ENCODE data around the gene TCIRG1. TPM values are rescaled to one million over a fixed set of nuclear protein-coding genes. Genes with fewer than 3 reads are reported as not detected.
A peak's percentile ranks its signal among the peaks of the same experiment; 100 is the strongest.

The TCIRG1 gene
- total RNA-seq, 2 donors from 2014 or later = 141 to 146 TPM

GRCh38 chr11:68031144-68031464, 7.7 kb upstream of the TCIRG1 start:
- H3K4me1 Mint-ChIP-seq (ENCODE audit: low read depth) = peaks cover 34% of the 10 kb centered on the region
- no peaks in the 10 kb centered on the region for H3K36me3 Mint-ChIP-seq (ENCODE audit: insufficient read depth in 2 of 2)
- H3K27me3 Mint-ChIP-seq (ENCODE audit: low read depth) = no peaks in the 10 kb centered on the region
- H3K4me3 Mint-ChIP-seq = peak overlapping the region; percentile 96 to 97
- DNase-seq (no peak), ATAC-seq (replicated peaks in 1 of 2) (no peak)
- H3K9me3 Mint-ChIP-seq = no peaks in the 10 kb centered on the region
- H3K27ac Mint-ChIP-seq = peak overlapping the region; percentile 96

GRCh38 chr11:68032003-68032402, 6.8 kb upstream of the TCIRG1 start:
- Mint-ChIP-seq H3K36me3 (ENCODE audit: insufficient read depth in 2 of 2) (no peaks in the 10 kb centered on the region), H3K4me3 (peak overlapping the region; percentile 96 to 97), H3K4me1 (ENCODE audit: low read depth) (peaks cover 39% of the 10 kb centered on the region), H3K27ac (no peak overlapping the region), H3K27me3 (ENCODE audit: low read depth) (no peaks in the 10 kb centered on the region), H3K9me3 (no peaks in the 10 kb centered on the region)
- DNase-seq = no peak
- no peak for ATAC-seq (replicated peaks in 1 of 2)

GRCh38 chr11:68032997-68033707, 5.7 kb upstream of the TCIRG1 start:
- Mint-ChIP-seq H3K4me3 (no peak overlapping the region), H3K4me1 (ENCODE audit: low read depth) (peaks cover 42% of the 10 kb centered on the region), H3K9me3 (no peaks in the 10 kb centered on the region), H3K36me3 (ENCODE audit: insufficient read depth in 2 of 2) (no peaks in the 10 kb centered on the region), H3K27ac (no peak overlapping the region), H3K27me3 (ENCODE audit: low read depth) (no peaks in the 10 kb centered on the region)
- DNase-seq (no peak), ATAC-seq (replicated peaks in 1 of 2) (no peak)

GRCh38 chr11:68033708-68034045, 5.1 kb upstream of the TCIRG1 start:
- Mint-ChIP-seq H3K4me3 (no peak overlapping the region), H3K27me3 (ENCODE audit: low read depth) (no peaks in the 10 kb centered on the region), H3K9me3 (no peaks in the 10 kb centered on the region), H3K4me1 (ENCODE audit: low read depth) (peaks cover 40% of the 10 kb centered on the region), H3K36me3 (ENCODE audit: insufficient read depth in 2 of 2) (no peaks in the 10 kb centered on the region), H3K27ac (no peak overlapping the region)
- no peak for DNase-seq
- ATAC-seq (replicated peaks in 1 of 2) = no peak

- peaks cover 31% of the 10 kb centered on the region for H3K4me1 Mint-ChIP-seq (ENCODE audit: low read depth)
- H3K27ac Mint-ChIP-seq = peak overlapping the region; percentile 15
- no peaks in the 10 kb centered on the region for H3K36me3 Mint-ChIP-seq (ENCODE audit: insufficient read depth in 2 of 2)
- H3K4me3 Mint-ChIP-seq = no peak overlapping the region
- ATAC-seq (replicated peaks in 1 of 2) = no peak
- H3K27me3 Mint-ChIP-seq (ENCODE audit: low read depth) = no peaks in the 10 kb centered on the region
- H3K9me3 Mint-ChIP-seq = no peaks in the 10 kb centered on the region
- DNase-seq = no peak
These were observed 3.5 kb upstream of the TCIRG1 start for GRCh38 chr11:68035266-68035876.

- Mint-ChIP-seq H3K27me3 (ENCODE audit: low read depth) (no peaks in the 10 kb centered on the region), H3K4me3 (no peak overlapping the region), H3K36me3 (ENCODE audit: insufficient read depth in 2 of 2) (no peaks in the 10 kb centered on the region), H3K9me3 (no peaks in the 10 kb centered on the region), H3K4me1 (ENCODE audit: low read depth) (peaks cover 35% of the 10 kb centered on the region), H3K27ac (no peak overlapping the region)
- ATAC-seq (replicated peaks in 1 of 2) = no peak
- no peak for DNase-seq
These were observed 2.6 kb upstream of the TCIRG1 start for GRCh38 chr11:68036141-68036716.

- peak overlapping the region; percentile 6 for H3K4me3 Mint-ChIP-seq
- ATAC-seq (replicated peaks in 1 of 2) (peak; percentile 31 to 48), DNase-seq (peak; percentile 35 to 47)
- H3K9me3 Mint-ChIP-seq = no peaks in the 10 kb centered on the region
- H3K4me1 Mint-ChIP-seq (ENCODE audit: low read depth) = peaks cover 30% of the 10 kb centered on the region
- H3K27me3 Mint-ChIP-seq (ENCODE audit: low read depth) = no peaks in the 10 kb centered on the region
- H3K27ac Mint-ChIP-seq = peak overlapping the region; percentile 64
- H3K36me3 Mint-ChIP-seq (ENCODE audit: insufficient read depth in 2 of 2) = no peaks in the 10 kb centered on the region
These were observed 2.0 kb upstream of the TCIRG1 start for GRCh38 chr11:68036717-68037239.

GRCh38 chr11:68037411-68038225, 1.2 kb upstream of the TCIRG1 start:
- Mint-ChIP-seq H3K27me3 (ENCODE audit: low read depth) (no peaks in the 10 kb centered on the region), H3K9me3 (no peaks in the 10 kb centered on the region), H3K27ac (peak overlapping the region; percentile 64), H3K36me3 (ENCODE audit: insufficient read depth in 2 of 2) (no peaks in the 10 kb centered on the region), H3K4me3 (peak overlapping the region; percentile 6 to 24), H3K4me1 (ENCODE audit: low read depth) (peaks cover 24% of the 10 kb centered on the region)
- DNase-seq (no peak), ATAC-seq (replicated peaks in 1 of 2) (no peak)

GRCh38 chr11:68038226-68038717, 553 bp upstream of the TCIRG1 start:
- no peaks in the 10 kb centered on the region for H3K9me3 Mint-ChIP-seq
- peak overlapping the region; percentile 87 to 95 for H3K4me3 Mint-ChIP-seq
- no peak for ATAC-seq (replicated peaks in 1 of 2)

GRCh38 chr11:68039526-68040086, 781 bp downstream of the TCIRG1 start:
- Mint-ChIP-seq H3K36me3 (ENCODE audit: insufficient read depth in 2 of 2) (no peaks in the 10 kb centered on the region), H3K9me3 (no peaks in the 10 kb centered on the region), H3K27me3 (ENCODE audit: low read depth) (no peaks in the 10 kb centered on the region), H3K4me3 (peak overlapping the region; percentile 87 to 95), H3K4me1 (ENCODE audit: low read depth) (peaks cover 24% of the 10 kb centered on the region), H3K27ac (peak overlapping the region; percentile 94)
- ATAC-seq (replicated peaks in 1 of 2) (peak; percentile 12 to 14), DNase-seq (peak in 1 of 2 donors; percentile 26)

More at GRCh38 chr11:68038226-68038717, 553 bp upstream of the TCIRG1 start:
- DNase-seq = no peak
- H3K27me3 Mint-ChIP-seq (ENCODE audit: low read depth) = no peaks in the 10 kb centered on the region
- peaks cover 24% of the 10 kb centered on the region for H3K4me1 Mint-ChIP-seq (ENCODE audit: low read depth)
- H3K27ac Mint-ChIP-seq = no peak overlapping the region
- H3K36me3 Mint-ChIP-seq (ENCODE audit: insufficient read depth in 2 of 2) = no peaks in the 10 kb centered on the region

- H3K36me3 Mint-ChIP-seq (ENCODE audit: insufficient read depth in 2 of 2) = no peaks in the 10 kb centered on the region
- peaks cover 24% of the 10 kb centered on the region for H3K4me1 Mint-ChIP-seq (ENCODE audit: low read depth)
- H3K9me3 Mint-ChIP-seq = no peaks in the 10 kb centered on the region
- no peaks in the 10 kb centered on the region for H3K27me3 Mint-ChIP-seq (ENCODE audit: low read depth)
- peak; percentile 53 to 60 for ATAC-seq (replicated peaks in 1 of 2)
- H3K4me3 Mint-ChIP-seq = peak overlapping the region; percentile 87 to 95
- peak overlapping the region; percentile 94 for H3K27ac Mint-ChIP-seq
- peak; percentile 64 to 71 for DNase-seq
These were observed 1.5 kb downstream of the TCIRG1 start for GRCh38 chr11:68040101-68040956.
